ENCODE measurements around the gene ROPN1B. TPM values are rescaled to one million over a fixed set of nuclear protein-coding genes. Genes with fewer than 3 reads are reported as not detected.
"Not testable (repeated sequence)": the region's sequence is repeated elsewhere in the genome, so short reads cannot be mapped to it uniquely, and the experiment has no call there.

Gene ROPN1B
- polyA plus RNA-seq, 1 experiment, result not detected

GRCh38 chr3:125960066-125960424 lies 8.9 kb upstream of the ROPN1B start:
- H3K4me3 ChIP-seq (ENCODE audit: low read depth, low read length), result no peak overlapping the region
- H3K9me3 ChIP-seq (ENCODE audit: control insufficient read depth, insufficient read depth, low read length), result peaks cover 12% of the 10 kb centered on the region; the same call in 1 of the 2 replicates
- H3K27me3 ChIP-seq (ENCODE audit: control insufficient read depth, insufficient read depth, low read length), result peaks cover 3% of the 10 kb centered on the region
- ChIA-PET CTCF (no interaction called here), POLR2A (no interaction called here)
- H3K27ac ChIP-seq (ENCODE audit: low read depth, low read length), result no peak overlapping the region
- TF ChIP-seq CTCF (IDR thresholded peaks at IDR 0.05; ENCODE audit: low read depth, low read length), result no peak
- DNase-seq (ENCODE audit: low read depth, low spot score), result no peak

- POLR2A ChIA-PET, result no interaction called here
These were observed 8.3 kb upstream of the ROPN1B start for GRCh38 chr3:125960456-125961288.

DNA sequence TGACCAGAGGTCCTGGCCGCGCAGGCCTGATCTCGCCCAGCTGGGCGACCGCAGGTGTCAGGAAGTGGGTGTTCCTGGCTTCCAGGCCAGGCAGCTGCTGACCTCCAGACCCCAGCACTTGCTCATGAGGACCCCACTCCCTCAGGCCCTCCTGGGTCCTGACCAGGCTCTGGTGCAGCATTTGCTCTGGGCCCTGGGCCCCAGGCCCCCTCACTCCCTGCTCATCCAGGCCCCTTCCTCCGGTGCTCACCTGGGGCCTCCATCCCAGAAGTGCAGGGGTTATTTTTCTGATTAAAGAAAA lies 7.7 kb upstream of the ROPN1B start:
- peaks cover 5% of the 10 kb centered on the region for H3K27me3 ChIP-seq (ENCODE audit: control insufficient read depth, insufficient read depth, low read length)
- TF ChIP-seq CTCF (IDR thresholded peaks at IDR 0.05; ENCODE audit: low read depth, low read length), result no peak
- no peak overlapping the region for H3K4me3 ChIP-seq (ENCODE audit: low read depth, low read length)
- CTCF ChIA-PET, result no interaction called here
- H3K27ac ChIP-seq (ENCODE audit: low read depth, low read length), result no peak overlapping the region
- DNase-seq (ENCODE audit: low read depth, low spot score), result no peak
- POLR2A ChIA-PET, result no interaction called here
- peaks cover 12% of the 10 kb centered on the region; the same call in 1 of the 2 replicates for H3K9me3 ChIP-seq (ENCODE audit: control insufficient read depth, insufficient read depth, low read length)

More at GRCh38 chr3:125960456-125961288, 8.3 kb upstream of the ROPN1B start:
- Histone ChIP-seq H3K27ac (ENCODE audit: low read depth, low read length) (no peak overlapping the region), H3K9me3 (ENCODE audit: control insufficient read depth, insufficient read depth, low read length) (peaks cover 12% of the 10 kb centered on the region; the same call in 1 of the 2 replicates), H3K27me3 (ENCODE audit: control insufficient read depth, insufficient read depth, low read length) (peaks cover 3% of the 10 kb centered on the region), H3K4me3 (ENCODE audit: low read depth, low read length) (no peak overlapping the region)
- DNase-seq (ENCODE audit: low read depth, low spot score), result no peak
- CTCF ChIA-PET, result no interaction called here
- no peak for TF ChIP-seq CTCF (IDR thresholded peaks at IDR 0.05; ENCODE audit: low read depth, low read length)

DNA sequence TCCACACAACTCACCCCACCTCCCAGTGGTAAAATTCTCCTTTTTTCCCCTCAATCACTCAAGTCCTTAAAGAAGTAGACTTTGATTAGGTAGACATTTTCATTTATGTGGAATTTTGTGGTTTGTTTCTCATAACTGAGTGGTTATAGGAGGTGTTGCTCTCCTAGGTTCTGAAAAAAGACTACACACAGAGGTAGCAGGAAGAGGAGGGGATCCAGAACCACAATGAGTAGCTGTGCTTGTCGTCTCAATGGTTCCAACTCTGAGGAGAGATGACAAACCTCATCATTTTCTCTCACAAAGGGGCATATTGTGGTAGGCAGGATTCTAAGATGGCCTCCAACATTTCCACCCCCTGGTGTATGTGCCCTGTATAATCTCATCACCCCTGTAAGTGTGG lies 5.1 kb upstream of the ROPN1B start:
- H3K27ac ChIP-seq (ENCODE audit: low read depth, low read length); DNase-seq (ENCODE audit: low read depth, low spot score); H3K4me3 ChIP-seq (ENCODE audit: low read depth, low read length); H3K27me3 ChIP-seq (ENCODE audit: control insufficient read depth, insufficient read depth, low read length); POLR2A ChIA-PET; CTCF ChIA-PET; H3K9me3 ChIP-seq (ENCODE audit: control insufficient read depth, insufficient read depth, low read length): not testable (repeated sequence)

DNA sequence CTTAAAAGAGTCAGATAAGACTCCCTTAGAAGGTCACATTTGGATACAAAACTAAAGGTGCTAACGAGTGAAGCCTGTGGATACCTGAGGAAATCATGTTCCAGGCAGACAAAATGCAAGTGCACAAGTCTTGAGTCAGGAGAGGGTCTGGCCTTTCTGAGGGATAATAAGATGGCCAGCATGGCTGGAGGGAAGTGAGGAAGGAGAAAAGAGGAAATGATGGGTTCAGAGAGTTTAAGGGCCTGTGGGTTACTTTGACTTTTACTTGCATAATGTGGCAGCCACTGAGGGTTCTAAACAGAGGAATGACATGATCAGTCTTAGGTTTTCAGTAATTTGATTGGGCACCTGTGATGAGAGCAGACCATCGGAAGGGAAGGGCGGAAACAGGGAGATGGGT lies 3.5 kb upstream of the ROPN1B start:
- no peaks in the 10 kb centered on the region for H3K9me3 ChIP-seq (ENCODE audit: control insufficient read depth, insufficient read depth, low read length)
- POLR2A ChIA-PET, result no interaction called here
- H3K27me3 ChIP-seq (ENCODE audit: control insufficient read depth, insufficient read depth, low read length), result peaks cover 8% of the 10 kb centered on the region
- no peak for DNase-seq (ENCODE audit: low read depth, low spot score)
- H3K27ac ChIP-seq (ENCODE audit: low read depth, low read length), result no peak overlapping the region
- TF ChIP-seq CTCF (IDR thresholded peaks at IDR 0.05; ENCODE audit: low read depth, low read length), result no peak
- no peak overlapping the region for H3K4me3 ChIP-seq (ENCODE audit: low read depth, low read length)
- CTCF ChIA-PET, result no interaction called here

Measured in AG04450 (cell line).